T-cell (primary cell): Measurements from ENCODE around the gene SPOCK1. TPM values are rescaled to one million over a fixed set of nuclear protein-coding genes. Genes with fewer than 3 reads are reported as not detected.

Experiments
- ATAC-seq, 4 experiments: fragments of 200-7000 bp in 3 of 4; fragments of 150-1000 bp in 1 of 4; cut with Tn5 transposase; replicated peaks in 1 of 4; 1 replicate in 3 of 4; 2 replicates in 1 of 4; pipeline ENCODE4 v1.10.0; 2021; ENCODE audit warnings: moderate library complexity in 3 of 4, mild to moderate bottlenecking in 2 of 4, moderate number of reproducible peaks in 1 of 4
- CTCF ChIA-PET, 2 donors: fragments of 300-600 bp; sonication (Branson Sonifier 250); formaldehyde crosslinking; loops; one replicate each; lab custom pipeline; 2022; ENCODE audit warnings: antibody characterized with exemption in 2 of 2; lab: Charles Lee
- POLR2A ChIA-PET, 2 donors: fragments of 300-600 bp; sonication (Branson Sonifier 250); formaldehyde crosslinking; loops; one replicate each; lab custom pipeline; 2022; ENCODE audit warnings: antibody characterized with exemption in 2 of 2; lab: Charles Lee
- DNase-seq, 35 experiments: peaks; one replicate each; pipeline versions ENCODE4 v3.0.0 to v3.0.0-alpha.2; 2013 to 2023
- H3K27ac ChIP-seq: one replicate; pipeline ENCODE4 v1.5.1; 2013; ENCODE audit warnings: low read length
- H3K27me3 ChIP-seq, 2 experiments: replicated peaks in 1 of 2; 1 replicate in 1 of 2; 2 replicates in 1 of 2; pipeline versions ENCODE4 v1.6.1 to v1.7.0; 2013; ENCODE audit warnings: low read length in 1 of 2, mixed read lengths in 1 of 2; ENCODE audit not compliant: control insufficient read depth in 2 of 2, insufficient read depth in 2 of 2; ENCODE audit errors: extremely low read depth in 1 of 2
- H3K36me3 ChIP-seq, 2 donors: 1 replicate in 1 of 2; 2 replicates in 1 of 2; pipeline versions ENCODE4 v1.6.1 to v1.7.0; 2013; ENCODE audit warnings: low read length in 1 of 2; ENCODE audit not compliant: control insufficient read depth in 2 of 2, insufficient read depth in 1 of 2; ENCODE audit errors: extremely low read depth in 1 of 2
- H3K4me1 ChIP-seq, 2 experiments: 1 replicate in 1 of 2; 2 replicates in 1 of 2; pipeline versions ENCODE4 v1.6.1 to v1.7.0; 2013; ENCODE audit warnings: low read length in 2 of 2, mixed read lengths in 1 of 2; ENCODE audit not compliant: insufficient read depth in 2 of 2, control insufficient read depth in 1 of 2; ENCODE audit errors: extremely low read depth in 1 of 2
- H3K4me3 ChIP-seq, 2 donors: 1 replicate in 1 of 2; 2 replicates in 1 of 2; pipeline versions ENCODE4 v1.5.1 to v1.7.0; 2013; ENCODE audit warnings: mild to moderate bottlenecking in 2 of 2, low read length in 1 of 2, moderate library complexity in 1 of 2; ENCODE audit not compliant: control insufficient read depth in 1 of 2; ENCODE audit errors: extremely low read depth in 1 of 2
- H3K9me3 ChIP-seq: 2 replicates; pipeline ENCODE4 v1.7.0; 2013
- H3K27ac Mint-ChIP-seq, 2 donors: one replicate each; pipeline ENCODE4 v1.8.0; 2020 to 2021; ENCODE audit warnings: mild to moderate bottlenecking in 2 of 2, mixed read lengths in 2 of 2
- H3K27me3 Mint-ChIP-seq, 2 donors: one replicate each; pipeline ENCODE4 v1.8.0; 2021 to 2022; ENCODE audit warnings: mixed read lengths in 2 of 2
- H3K36me3 Mint-ChIP-seq: one replicate; pipeline ENCODE4 v1.8.0; 2021; ENCODE audit warnings: mixed read lengths
- H3K4me1 Mint-ChIP-seq, 3 donors: one replicate each; pipeline ENCODE4 v1.8.0; 2020 to 2022; ENCODE audit warnings: mixed read lengths in 3 of 3, mild to moderate bottlenecking in 1 of 3
- H3K4me3 Mint-ChIP-seq, 3 donors: one replicate each; pipeline ENCODE4 v1.8.0; 2020 to 2022; ENCODE audit warnings: mild to moderate bottlenecking in 3 of 3, mixed read lengths in 3 of 3, moderate library complexity in 3 of 3
- H3K9me3 Mint-ChIP-seq, 3 donors: one replicate each; pipeline ENCODE4 v1.8.0; 2020 to 2022; ENCODE audit warnings: mixed read lengths in 3 of 3
- WGBS: methylation state at CpG from one replicate; pipeline ENCODE4 v1.1.5; 2013; ENCODE audit warnings: missing lambda C conversion rate; ENCODE audit not compliant: insufficient coverage; 5-methylcytosine and 5-hydroxymethylcytosine counted together
- total RNA-seq, 35 experiments: library from RNA in 6 of 35; stranded (reverse) in 6 of 35; fragments of 120-200 nt in 1 of 35; gene quantifications; one replicate each; pipeline versions ENCODE4 v1.2.1 to v1.2.4 and lab custom pipeline; 2013 to 2026

The SPOCK1 gene
- total RNA-seq, 5 donors from 2014 or later (not counting 1 experiment from before 2014, with no cell fraction given): 0.57 TPM; not detected in 4

GRCh38 chr5:137188566-137188965 is 310.6 kb downstream of the SPOCK1 start:
- H3K36me3 Mint-ChIP-seq: no peaks in the 10 kb centered on the region
- H3K27me3 Mint-ChIP-seq: peaks cover 0 to 6% of the 10 kb centered on the region in 2 donors
- WGBS: no CpG with 5 or more reads among the region's 5 CpGs
- ChIA-PET POLR2A (no interaction called here), CTCF (no interaction called here)
- H3K9me3 Mint-ChIP-seq: peaks cover 0 to 6% (median 0%) of the 10 kb centered on the region in 3 donors
- Histone ChIP-seq H3K4me3 (no peak overlapping the region), H3K9me3 (no peaks in the 10 kb centered on the region), H3K36me3 (no peaks in the 10 kb centered on the region), H3K4me1 (no peaks in the 10 kb centered on the region), H3K27ac (no peak overlapping the region), H3K27me3 (peaks cover 0 to 4% of the 10 kb centered on the region in 2 experiments)
- no peak for ATAC-seq
- H3K4me1 Mint-ChIP-seq: no peaks in the 10 kb centered on the region
- H3K4me3 Mint-ChIP-seq: no peak overlapping the region
- no peak overlapping the region for H3K27ac Mint-ChIP-seq
- DNase-seq: no peak

- CTCF ChIA-PET: no interaction called here
- POLR2A ChIA-PET: no interaction called here
- DNase-seq (no peak), ATAC-seq (no peak)
- Mint-ChIP-seq H3K9me3 (no peaks in the 10 kb centered on the region), H3K4me1 (no peaks in the 10 kb centered on the region), H3K36me3 (no peaks in the 10 kb centered on the region), H3K27ac (no peak overlapping the region), H3K4me3 (no peak overlapping the region), H3K27me3 (peaks cover 0 to 3% of the 10 kb centered on the region in 2 donors)
- 58% methylated on average over 5 of the region's 5 CpGs for WGBS
- Histone ChIP-seq H3K9me3 (no peaks in the 10 kb centered on the region), H3K4me1 (no peaks in the 10 kb centered on the region), H3K27me3 (peaks cover 0 to 7% of the 10 kb centered on the region in 2 experiments), H3K36me3 (no peaks in the 10 kb centered on the region), H3K27ac (no peak overlapping the region), H3K4me3 (no peak overlapping the region)
These were observed 312.2 kb downstream of the SPOCK1 start for GRCh38 chr5:137186759-137187461.

- H3K27ac ChIP-seq: no peak overlapping the region
- ChIA-PET POLR2A (no interaction called here), CTCF (no interaction called here)
- Mint-ChIP-seq H3K4me1 (no peaks in the 10 kb centered on the region), H3K27me3 (peaks cover 3 to 4% of the 10 kb centered on the region in 2 donors), H3K27ac (no peak overlapping the region), H3K4me3 (no peak overlapping the region), H3K9me3 (no peaks in the 10 kb centered on the region), H3K36me3 (no peaks in the 10 kb centered on the region)
- WGBS: no CpG with 5 or more reads among the region's 2 CpGs
- H3K36me3 ChIP-seq: no peaks in the 10 kb centered on the region
- H3K4me3 ChIP-seq: no peak overlapping the region
- no peaks in the 10 kb centered on the region for H3K9me3 ChIP-seq
- ATAC-seq (no peak), DNase-seq (no peak)
- H3K27me3 ChIP-seq: peaks cover 0 to 7% of the 10 kb centered on the region in 2 experiments
- H3K4me1 ChIP-seq: no peaks in the 10 kb centered on the region
These were observed 313.9 kb downstream of the SPOCK1 start for GRCh38 chr5:137185193-137185592.

- peaks cover 0 to 7% of the 10 kb centered on the region in 2 experiments for H3K27me3 ChIP-seq
- H3K4me1 Mint-ChIP-seq: no peaks in the 10 kb centered on the region
- CTCF ChIA-PET: no interaction called here
These were observed 314.4 kb downstream of the SPOCK1 start for GRCh38 chr5:137184734-137185133.

GRCh38 chr5:137182576-137182975 is 316.6 kb downstream of the SPOCK1 start:
- ChIA-PET POLR2A (no interaction called here), CTCF (no interaction called here)
- Mint-ChIP-seq H3K4me1 (no peaks in the 10 kb centered on the region), H3K36me3 (no peaks in the 10 kb centered on the region), H3K27ac (no peak overlapping the region), H3K9me3 (no peaks in the 10 kb centered on the region), H3K4me3 (no peak overlapping the region), H3K27me3 (peaks cover 3 to 4% of the 10 kb centered on the region in 2 donors)
- DNase-seq (no peak), ATAC-seq (no peak)
- Histone ChIP-seq H3K9me3 (no peaks in the 10 kb centered on the region), H3K27me3 (peaks cover 0 to 7% of the 10 kb centered on the region in 2 experiments), H3K4me3 (no peak overlapping the region), H3K27ac (no peak overlapping the region), H3K4me1 (no peaks in the 10 kb centered on the region), H3K36me3 (no peaks in the 10 kb centered on the region)
- WGBS: no CpG with 5 or more reads among the region's 3 CpGs

More at GRCh38 chr5:137184734-137185133, 314.4 kb downstream of the SPOCK1 start:
- no peaks in the 10 kb centered on the region for H3K9me3 Mint-ChIP-seq
- no CpG with 5 or more reads among the region's 2 CpGs for WGBS
- H3K36me3 ChIP-seq: no peaks in the 10 kb centered on the region
- no peak overlapping the region for H3K27ac Mint-ChIP-seq
- no peak overlapping the region for H3K27ac ChIP-seq
- H3K36me3 Mint-ChIP-seq: no peaks in the 10 kb centered on the region
- no peak overlapping the region for H3K4me3 ChIP-seq
- H3K9me3 ChIP-seq: no peaks in the 10 kb centered on the region
- H3K4me3 Mint-ChIP-seq: no peak overlapping the region
- ATAC-seq (no peak), DNase-seq (no peak)
- POLR2A ChIA-PET: no interaction called here
- peaks cover 3 to 4% of the 10 kb centered on the region in 2 donors for H3K27me3 Mint-ChIP-seq
- no peaks in the 10 kb centered on the region for H3K4me1 ChIP-seq

GRCh38 chr5:137181667-137182066 is 317.5 kb downstream of the SPOCK1 start:
- Histone ChIP-seq H3K27me3 (peaks cover 0 to 4% of the 10 kb centered on the region in 2 experiments), H3K27ac (no peak overlapping the region), H3K9me3 (no peaks in the 10 kb centered on the region), H3K36me3 (no peaks in the 10 kb centered on the region), H3K4me1 (no peaks in the 10 kb centered on the region), H3K4me3 (no peak overlapping the region)
- Mint-ChIP-seq H3K27ac (no peak overlapping the region), H3K27me3 (peaks cover 4 to 6% of the 10 kb centered on the region in 2 donors), H3K4me3 (no peak overlapping the region), H3K9me3 (no peaks in the 10 kb centered on the region), H3K4me1 (no peaks in the 10 kb centered on the region), H3K36me3 (no peaks in the 10 kb centered on the region)
- no peak for DNase-seq
- ATAC-seq: no peak
- ChIA-PET POLR2A (no interaction called here), CTCF (no interaction called here)
- 40% methylated on average over 1 of the region's 2 CpGs for WGBS
